NCI-H510A (cell line): ENCODE measurements around the gene PIN1.
A peak's percentile ranks its signal among the peaks of the same experiment; 100 is the strongest.

Experiments
- DNase-seq: peaks from one replicate; lab custom pipeline; 2025; lab: John Stamatoyannopoulos, UW

The PIN1 gene

GRCh38 chr19:9857076-9857721, 22.1 kb downstream of the PIN1 start:
- no peak for DNase-seq

- no peak for DNase-seq
Observed at GRCh38 chr19:9857920-9858746, 23.0 kb downstream of the PIN1 start.

DNA sequence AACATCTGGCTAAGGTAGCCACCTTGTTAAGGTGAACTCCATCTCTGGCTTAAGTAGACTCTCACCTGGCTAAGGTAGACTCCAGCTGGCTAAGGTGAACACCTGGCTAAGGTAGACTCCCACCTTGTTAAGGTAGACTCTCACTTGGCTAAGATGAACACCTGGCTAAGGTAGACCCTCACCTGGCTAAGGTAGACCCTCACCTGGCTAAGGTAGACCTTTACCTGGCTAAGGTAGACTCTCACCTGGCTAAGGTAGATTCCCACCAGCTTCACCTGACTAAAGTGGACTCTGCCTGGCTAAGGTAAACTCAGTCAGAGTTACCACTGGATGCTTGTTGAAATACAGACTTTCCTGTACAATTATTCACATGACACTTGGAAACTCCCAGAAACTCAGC, 23.6 kb downstream of the PIN1 start:
- DNase-seq: no peak

GRCh38 chr19:9860407-9860806, 25.3 kb downstream of the PIN1 start:
- DNase-seq: no peak

- no peak for DNase-seq
Observed at GRCh38 chr19:9861503-9861902, 26.4 kb downstream of the PIN1 start.

DNA sequence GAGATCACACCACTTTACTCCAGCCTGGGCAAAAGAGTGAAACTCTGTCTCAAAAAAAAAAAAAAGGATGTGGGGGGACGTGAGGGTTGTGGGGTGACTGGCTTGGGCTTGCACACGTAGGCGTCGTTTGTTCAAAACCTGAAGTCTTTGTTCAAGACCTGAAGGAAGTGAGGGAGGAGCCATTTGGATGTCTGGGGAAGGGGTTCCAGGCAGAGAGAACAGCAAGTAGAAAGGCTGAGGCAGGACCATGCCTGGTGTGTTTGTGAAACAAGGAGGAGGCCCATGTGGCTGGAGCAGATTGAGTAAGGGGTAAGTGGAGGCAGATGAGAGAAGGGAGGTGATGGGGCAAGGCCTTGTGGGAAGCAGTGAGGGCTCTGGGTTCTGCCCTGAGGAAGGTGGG, 27.8 kb downstream of the PIN1 start:
- DNase-seq: no peak

DNA sequence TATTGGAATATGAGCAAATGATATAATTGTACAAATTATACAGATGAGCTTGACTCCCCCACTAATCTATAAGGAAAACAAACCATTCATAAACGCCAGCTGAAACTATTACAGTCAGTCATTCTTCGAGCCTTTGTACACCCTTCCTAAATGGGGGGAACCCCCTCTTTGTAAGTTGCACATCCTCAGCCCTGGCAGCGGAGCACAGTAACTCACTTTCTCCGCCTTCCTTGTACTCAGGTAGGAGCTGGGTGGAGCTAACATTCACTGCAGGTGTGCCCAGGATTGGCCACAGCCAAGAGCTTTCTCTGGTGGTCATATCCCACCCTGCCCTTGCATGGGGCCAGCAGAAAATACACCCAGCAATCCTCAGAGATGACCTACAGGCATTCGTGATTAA, 28.6 kb downstream of the PIN1 start:
- DNase-seq: no peak

DNA sequence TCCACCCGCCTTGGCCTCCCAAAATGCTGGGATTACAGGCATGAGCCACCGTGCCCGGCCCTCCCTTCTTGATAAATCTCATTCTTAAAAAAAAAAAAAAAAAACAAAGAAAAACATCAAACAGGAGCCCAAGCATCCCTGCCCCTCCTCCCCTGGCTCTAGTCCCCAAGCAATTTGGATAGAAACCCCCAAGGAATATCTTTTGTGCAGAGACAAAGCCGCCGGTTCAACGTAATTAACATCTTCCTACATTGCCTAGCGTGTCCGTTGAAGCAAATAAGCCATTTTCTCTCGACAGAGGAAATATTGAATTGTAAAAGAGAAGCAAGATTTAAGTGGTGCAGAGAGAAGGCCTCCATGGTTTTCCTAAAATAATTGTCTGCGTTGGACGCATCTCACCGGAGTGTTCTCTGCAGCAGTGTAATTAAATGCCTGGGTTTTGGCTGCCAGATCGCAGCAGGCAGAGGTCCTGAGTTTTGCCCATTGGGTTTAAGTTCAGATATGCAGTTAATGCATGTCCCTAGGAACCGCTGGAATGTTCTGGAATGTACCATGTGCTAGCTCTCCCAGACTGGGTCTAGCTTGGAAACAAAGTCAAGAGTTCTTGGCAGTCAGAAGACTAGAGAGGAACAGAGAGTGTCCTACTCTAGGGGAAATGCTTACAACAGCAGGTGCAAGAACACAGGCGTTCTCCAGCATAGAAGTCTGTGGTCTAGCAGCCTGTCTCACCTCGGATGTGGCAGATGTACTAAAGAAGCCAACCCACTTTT, 30.8 kb downstream of the PIN1 start:
- no peak for DNase-seq

DNA sequence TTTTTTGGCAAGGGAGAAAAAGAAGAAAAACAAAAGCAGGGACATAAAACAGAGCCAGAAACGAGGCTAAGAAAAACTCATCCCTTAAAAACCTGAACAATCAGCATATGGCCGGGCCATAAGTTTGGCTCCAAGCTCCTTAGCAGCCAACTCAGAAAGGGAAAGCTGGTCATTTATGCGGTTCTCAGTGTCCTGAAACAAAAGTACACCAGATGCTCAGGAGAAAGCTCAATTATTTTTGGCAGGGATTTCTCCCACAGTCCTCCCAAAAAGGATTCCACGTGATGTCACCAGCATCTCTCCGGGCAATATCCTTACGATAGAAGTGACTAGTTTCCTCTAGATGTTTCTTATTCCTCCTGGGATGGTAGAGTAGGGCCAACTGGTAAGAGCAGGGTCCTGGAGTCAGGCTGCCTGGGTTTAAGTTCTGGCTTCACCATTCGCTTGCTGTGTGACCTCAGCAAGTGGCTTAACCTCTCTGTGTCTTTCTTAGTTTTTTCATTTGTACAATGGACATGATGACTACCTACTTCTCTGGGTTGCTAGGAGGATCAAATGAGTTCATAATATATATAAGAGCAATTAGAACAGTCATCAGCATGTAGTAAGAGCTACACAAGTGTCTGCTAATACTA, 34.0 kb downstream of the PIN1 start:
- DNase-seq: no peak

DNA sequence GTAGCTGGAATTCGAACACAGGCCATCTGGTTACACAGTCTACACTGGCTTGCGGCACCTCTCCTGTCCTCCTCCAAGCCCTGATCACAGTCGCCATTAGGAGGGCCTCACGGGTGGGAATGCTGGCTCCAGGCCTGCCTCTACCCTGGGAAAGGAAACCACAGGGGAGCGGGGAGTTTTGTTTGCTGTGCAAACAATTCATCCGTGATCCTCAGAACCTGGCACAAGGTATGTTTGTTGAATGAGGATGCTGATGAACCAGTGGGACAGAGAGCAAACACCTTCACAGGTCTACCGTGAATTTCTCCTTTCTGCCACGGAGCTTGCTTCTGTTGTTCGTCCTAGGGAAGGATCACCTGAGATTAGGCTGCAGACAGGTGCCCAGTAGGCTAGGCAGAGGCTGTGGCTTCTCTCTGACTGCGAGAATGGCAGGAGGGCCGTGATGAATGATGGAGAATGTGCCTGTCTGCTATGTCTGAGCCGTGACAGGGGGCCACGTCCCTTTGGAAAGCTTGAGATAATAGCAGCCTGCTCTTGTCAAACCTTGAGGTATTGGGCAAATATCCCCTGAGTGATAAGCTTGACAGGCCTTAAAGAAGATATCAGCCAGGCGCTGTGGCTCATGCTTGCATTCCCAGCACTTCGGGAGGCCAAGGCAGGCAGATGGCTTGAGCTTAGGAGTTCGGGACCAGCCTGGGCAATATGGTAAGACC, 36.7 kb downstream of the PIN1 start:
- peak; percentile 34 for DNase-seq

DNA sequence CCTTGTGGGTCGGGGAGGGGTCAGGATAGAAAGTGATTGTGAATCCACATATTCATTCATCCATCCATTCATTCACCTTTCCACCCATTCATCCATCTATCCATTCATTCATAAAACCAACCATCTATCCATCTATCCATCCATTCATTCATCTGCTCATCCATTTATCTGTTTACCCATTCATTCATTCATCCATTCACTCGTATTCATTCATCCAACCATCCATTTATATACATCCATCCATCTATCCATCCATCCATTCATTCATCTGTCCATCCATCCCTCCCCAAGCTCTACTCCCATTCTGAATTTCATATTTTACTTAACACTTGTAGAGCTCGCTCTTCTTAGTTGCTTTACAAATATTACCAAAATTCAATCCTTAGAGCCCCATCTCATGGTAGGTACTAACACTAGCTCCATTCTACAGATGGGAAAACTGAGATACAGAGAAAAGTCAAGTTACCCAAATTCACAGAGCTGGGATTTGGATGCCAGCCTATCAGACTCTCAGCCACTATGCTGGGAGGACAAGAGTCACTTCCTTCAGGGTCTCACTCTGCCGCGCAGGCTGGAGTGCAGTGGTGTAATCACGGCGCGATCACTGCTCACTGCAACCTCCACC, 37.6 kb downstream of the PIN1 start:
- no peak for DNase-seq

DNA sequence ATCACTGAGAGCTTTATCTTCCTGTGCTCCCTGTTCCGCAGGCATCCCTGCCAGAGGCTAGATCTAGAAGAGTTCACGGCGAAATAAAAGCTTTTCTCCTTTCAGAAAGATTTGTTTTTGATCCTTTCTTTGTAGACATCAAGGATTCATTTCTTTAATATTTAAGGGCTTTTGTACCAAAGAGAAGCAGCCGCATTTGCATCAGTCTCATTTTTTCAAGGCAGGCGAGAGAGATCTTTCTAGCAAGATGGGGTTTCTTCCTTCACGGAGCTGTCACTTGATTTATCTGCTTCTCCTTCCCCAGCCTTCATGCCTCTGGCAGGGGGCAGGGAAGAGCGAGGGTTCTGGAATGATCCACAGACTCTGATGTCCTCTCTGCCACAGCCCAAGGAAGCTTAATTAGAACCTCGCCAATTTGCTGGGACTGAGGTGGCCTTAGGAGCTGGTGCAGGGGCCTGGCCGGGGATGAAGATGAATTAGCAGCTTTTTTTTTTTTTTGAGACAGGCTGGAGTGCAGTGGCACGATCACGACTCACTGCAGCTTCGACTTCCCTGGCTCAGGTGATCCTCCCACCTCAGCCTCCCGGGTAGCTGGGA, 40.0 kb downstream of the PIN1 start:
- DNase-seq: no peak

GRCh38 chr19:9875796-9876195, 40.7 kb downstream of the PIN1 start:
- no peak for DNase-seq

DNA sequence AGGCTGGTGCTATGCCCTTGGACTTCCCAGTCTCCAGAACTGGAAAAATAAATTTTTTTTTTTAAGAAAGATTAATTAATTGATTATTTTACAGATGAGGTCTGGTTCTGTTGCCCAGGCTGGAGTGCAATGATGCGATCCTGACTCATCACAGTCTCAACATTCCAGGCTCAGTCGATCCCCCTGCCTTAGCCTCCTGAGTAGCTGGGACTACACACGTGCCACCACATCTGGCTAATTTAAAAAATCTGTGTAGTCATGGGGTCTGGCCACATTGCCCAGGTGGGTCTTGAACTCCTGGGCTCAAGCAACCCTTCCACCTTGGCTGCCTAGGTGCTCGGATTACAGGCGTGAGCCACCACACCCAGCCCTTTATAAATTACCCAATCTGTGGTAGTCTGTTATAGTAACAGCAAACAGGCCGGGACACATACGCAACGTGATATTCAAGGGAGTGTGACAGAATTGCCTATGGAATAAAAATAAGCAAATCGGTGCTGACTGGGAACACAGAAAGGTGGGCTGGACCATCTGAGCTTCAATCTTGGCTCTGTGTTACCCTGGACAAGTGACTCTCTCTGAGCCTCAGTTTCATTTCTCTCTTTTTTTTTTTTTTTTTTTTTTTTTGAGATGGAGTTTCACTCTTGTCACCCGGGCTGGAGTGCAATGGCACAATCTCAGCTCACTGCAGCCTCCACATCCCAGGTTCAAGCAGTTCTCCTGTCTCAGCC, 42.8 kb downstream of the PIN1 start:
- DNase-seq: no peak

DNA sequence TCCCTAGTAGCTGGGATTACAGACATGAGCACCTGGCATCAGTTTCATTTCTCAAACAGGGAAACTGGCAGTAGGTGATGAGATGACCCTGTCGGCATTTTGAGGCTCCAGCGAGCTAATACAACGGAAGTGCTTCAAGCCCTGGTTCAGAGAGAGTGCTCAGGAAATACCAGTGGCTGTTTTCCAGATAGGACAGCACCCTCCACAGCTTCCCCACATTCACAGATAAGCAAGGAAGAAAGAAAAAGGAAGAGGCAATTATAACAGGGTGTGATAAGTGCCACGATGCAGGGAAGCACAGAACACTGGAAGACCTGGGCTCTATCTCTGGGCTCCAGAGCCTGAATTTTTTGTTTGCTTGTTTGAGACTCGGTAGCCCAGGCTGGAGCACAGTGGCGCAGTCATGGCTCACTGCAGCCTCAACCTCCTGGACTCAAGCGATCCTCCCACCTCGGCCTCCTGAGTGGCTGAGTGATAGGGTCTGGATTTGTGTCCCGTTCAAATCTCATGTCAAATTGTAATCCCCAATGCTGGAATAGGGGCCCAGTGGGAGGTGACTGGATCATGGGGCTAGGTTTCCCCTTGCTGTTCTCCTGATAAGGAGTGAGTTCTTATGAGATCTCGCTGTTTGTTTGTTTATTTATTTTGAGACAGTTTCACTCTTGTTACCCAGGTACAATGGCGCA, 43.5 kb downstream of the PIN1 start:
- DNase-seq: no peak

- no peak for DNase-seq
Observed at GRCh38 chr19:9881720-9882119, 46.6 kb downstream of the PIN1 start.

DNA sequence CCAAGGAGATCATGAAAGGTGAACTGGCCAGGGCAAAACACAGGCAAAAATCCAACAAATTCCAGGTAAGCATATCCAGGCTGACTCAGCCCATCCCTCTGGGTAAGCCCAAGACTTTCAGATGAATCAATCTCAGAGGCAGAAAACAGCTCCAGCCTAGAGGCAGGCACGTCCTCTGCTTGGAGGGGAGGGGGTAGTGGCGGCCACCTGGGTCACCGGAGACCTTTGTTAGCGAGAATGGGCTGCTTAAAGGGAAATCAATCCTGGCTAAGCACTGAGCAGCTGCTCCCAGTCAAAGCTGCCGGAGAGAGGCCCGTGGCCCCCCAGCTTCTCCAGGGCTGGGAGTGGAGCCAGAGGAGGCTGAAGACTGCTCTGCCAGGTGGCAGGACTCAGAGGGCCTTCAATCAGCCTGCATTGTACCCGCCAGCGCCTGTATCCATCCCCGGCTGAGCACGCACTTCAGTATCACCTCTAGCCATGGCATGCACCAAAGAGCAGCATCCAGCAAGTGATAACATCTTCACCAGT, 48.2 kb downstream of the PIN1 start:
- DNase-seq: no peak

GRCh38 chr19:9883764-9884163, 48.6 kb downstream of the PIN1 start:
- DNase-seq: no peak

DNA sequence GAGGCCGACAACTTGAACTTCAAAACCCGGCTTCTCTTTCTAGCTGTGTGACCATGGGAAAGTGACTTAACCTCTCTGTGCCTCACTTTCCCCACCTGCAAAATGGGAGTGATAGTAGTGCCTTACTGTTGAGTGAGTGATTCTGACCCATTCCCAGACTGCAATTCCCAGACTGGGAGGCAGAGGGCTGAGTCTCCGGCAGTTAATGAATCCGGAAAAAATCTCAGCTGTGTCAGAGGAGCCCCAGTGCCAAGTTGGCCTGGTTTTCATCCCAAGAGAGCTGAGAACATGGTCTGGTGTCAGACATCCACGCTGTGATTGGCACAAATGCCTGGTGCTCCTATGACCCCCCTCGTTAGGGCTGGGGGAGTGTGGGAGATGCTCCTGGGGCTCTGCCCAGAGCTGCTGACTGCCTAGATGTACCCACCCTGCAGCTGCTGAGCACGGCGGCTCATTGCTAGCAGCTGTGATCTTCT, 50.0 kb downstream of the PIN1 start:
- no peak for DNase-seq
